GM23248 (cell line): ENCODE measurements around the gene TRPC4AP.

ENCODE experiments used
- EZH2 ChIP-seq: fragments of 200-600 bp; sonication (generic); IDR thresholded peaks from 2 replicates; pipeline ENCODE4 v1.6.1; 2018; ENCODE audit warnings: antibody characterized with exemption, mild to moderate bottlenecking; ENCODE audit not compliant: insufficient read depth, poor library complexity, severe bottlenecking
- EZH2phosphoT487 ChIP-seq: fragments of 200-600 bp; sonication (generic); IDR thresholded peaks from 2 replicates; pipeline ENCODE4 v1.6.1; 2018; ENCODE audit warnings: antibody characterized with exemption, moderate library complexity, mild to moderate bottlenecking, low read depth; ENCODE audit not compliant: insufficient read depth

DNA sequence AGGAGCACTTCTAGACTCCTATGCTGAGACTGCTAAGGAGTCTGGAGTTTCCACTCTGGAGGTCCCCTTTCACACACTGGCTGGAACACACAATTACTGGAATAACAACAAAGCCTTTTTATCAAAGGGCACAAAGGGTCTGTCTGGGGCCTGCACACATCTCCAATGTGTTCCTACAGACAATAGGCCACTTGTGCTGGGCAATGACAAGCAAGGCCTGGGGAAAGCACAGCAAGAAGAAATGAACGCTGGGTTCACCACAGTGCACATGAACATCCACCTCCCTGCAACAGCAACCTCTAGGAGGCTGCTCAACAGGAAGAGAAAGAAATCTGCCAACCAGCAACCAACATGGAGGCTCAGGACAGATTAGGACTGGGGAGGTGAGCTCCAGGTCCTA, 43.9 kb downstream of the TRPC4AP start:
- no peak for TF ChIP-seq EZH2
- no peak for TF ChIP-seq EZH2phosphoT487
